HG03060 (cell line): ENCODE measurements around the gene ANO8.
"Not testable (repeated sequence)": the region's sequence is repeated elsewhere in the genome, so short reads cannot be mapped to it uniquely, and the experiment has no call there.

Source experiments
- ATAC-seq: cut with Tn5 transposase; IDR thresholded peaks from one replicate; pipeline ENCODE4 v1.9.1; 2021; ENCODE audit warnings: low read depth, moderate number of reproducible peaks; ENCODE audit not compliant: unreplicated experiment

The ANO8 gene

DNA sequence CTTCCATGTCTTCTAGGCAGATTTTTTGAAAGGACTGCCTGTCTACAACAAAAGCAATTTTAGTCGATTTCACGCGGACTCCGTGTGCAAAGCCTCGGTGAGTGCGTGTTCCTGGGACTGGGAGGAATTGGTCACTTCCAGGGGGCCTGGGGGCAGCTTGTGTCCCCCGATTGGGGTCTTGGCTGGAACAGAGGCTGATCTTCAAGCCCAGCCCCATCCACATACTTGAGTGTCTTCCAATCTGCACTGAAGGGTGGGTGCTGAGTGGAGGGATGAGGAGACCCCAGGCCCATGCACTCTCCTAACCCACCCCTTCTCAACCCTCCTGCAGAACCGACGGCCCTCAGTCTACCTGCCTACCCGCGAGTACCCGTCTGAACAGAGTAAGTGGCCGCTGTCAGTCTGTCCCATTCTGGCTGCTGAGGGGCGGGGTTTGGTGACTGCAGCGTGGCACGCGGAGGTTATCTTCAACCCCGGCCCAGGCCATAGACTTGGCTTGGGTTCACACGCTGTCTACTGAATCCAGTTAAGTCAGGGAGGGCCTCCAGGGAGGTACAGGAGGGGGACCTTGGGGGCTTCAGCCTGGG, 20.6 kb downstream of the ANO8 start:
- ATAC-seq = no peak

DNA sequence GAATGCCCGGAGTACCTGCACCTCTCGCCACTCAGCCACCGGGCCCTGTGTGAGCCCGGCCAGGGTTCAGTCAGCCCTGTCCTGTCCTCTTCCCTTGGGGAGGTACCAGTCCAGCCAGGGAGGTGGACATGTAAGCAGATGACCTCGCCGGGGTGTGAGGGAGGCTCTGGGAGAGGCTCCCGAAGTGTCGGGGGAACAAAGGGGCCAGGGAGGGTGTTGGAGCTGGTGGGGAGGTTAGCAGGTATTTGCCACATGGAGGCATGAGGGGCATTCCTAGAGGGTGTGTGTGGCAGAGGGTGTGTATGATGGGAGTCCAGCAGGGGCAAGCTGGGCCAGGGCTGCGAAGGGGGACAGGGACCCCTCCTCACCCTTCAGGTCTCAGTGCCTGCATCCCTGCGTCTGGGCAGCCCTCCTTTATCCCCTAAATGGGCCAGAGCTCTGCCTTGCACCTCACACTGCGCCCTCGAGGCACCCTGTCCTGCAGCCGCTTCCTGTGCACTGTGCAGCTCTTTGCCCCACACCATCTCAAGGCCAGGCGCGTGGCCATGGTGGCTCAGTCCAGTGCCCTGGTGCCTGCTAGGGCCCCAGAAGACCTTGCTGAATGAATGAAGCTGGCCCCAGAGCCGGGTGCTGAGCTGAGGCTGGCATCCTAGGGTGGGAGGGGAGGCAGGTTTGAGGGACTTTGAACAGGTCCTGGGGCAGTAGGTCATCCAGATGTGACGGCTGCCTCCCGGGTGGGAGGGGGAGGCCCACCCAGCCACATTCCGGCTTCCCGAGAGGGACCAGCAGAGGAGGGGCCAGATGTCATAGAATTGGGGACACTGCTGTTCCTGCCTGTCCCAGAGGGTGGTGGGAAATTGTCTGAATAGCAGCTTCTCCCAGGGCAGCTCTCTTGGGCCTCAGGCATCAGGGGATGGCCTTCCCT, 22.2 kb downstream of the ANO8 start:
- no peak for ATAC-seq

DNA sequence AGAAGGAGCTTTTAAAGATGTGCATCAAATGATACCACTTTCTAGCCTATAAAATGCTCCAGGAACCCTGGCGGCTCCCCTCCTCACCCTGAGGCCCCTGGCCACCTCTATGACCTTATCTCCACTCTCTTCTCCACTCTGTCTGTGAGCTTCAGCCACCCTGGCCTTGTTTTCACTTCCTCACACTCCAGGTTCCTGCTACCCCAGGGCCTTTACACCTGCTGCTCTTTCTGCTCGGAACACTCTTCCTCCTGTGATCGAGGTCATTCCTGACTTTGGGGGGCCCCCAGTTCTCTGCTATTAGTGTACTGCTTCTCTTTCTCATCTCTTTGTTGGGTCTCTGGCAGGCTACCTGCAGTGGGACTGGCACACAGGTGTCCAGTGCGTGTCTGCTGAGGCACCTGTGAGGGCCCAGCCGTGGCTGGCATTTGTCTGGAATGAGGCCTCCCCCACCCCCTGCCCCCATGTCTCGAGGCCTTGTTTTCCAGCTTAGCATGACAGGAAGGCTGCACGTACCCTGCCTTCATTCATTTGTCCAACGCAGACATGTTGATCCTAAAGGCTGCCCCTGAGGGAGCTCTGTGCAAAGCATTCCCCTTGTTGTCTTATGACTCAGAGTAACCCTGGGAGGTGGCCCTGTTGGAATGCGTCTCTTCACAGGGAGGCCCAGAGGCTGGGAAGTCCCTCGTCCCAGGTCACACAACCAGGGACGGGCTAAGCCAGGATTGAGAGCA, 23.0 kb downstream of the ANO8 start:
- ATAC-seq = no peak

DNA sequence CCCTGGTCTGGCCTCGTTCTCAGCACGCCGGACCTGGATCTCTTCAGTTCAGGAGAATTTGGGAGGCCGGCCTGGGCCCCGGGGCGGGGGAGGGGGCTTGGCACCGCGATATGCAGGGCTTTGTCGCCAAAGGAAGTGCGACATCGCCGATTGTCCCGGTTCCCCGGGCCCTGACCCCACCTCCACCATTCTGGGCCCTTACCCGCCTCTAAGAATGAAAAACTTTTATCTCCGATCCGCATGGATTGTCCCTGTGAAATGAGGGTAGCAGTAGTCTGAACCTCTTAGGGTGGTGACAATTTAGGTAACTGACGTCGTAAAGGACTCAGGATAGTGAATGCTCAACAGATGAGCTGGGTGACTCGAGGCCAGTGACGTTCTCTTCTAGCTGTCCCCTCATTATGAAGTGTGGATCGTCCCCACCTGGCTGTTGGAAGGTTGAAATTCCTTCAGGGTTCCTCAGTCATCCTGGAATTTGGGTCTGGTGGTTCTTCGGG, 24.6 kb downstream of the ANO8 start:
- ATAC-seq = no peak

DNA sequence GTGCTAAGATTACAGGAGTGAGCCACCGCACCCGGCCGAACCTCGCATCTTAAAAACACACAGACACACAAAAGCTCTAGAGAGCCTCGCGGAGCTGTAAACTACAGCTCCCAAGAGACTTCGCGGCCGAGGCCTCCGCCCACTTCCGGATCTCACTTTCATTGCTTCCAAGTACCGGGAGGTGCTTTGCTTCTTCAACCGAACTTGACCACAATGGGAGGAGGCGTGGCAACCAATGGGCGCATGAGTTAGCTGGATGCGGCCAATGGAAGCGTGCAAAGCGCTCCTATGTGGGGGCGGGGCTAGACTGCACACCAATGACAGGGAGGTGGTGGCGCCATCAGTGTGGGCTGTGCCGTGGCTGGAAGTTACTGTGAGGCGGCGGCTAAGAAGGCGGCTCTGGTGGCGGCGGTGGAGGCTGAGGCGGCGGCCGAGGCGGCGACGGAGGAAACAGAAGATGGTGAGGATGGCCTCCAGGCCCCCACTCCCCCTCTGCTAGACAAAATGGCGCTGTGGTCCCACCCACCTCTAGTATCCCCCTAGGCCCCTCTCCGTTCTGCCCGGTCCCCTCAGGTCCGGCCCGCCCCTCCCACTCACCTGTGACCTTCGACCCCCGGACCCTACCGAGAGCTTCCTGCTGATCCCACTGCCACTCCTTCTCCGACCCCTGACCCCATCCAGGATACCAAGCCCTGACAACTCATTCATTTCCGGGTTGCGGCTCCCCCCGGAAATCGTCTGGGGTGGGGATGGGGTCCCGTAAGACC, 25.3 kb downstream of the ANO8 start, which contains the start of gene DDA1:
Gene DDA1 (plus strand): TSS at position 366 of the 767 bp plus-strand sequence. CDS start 92 bp downstream, at position 458.
- ATAC-seq = peak; percentile 34

DNA sequence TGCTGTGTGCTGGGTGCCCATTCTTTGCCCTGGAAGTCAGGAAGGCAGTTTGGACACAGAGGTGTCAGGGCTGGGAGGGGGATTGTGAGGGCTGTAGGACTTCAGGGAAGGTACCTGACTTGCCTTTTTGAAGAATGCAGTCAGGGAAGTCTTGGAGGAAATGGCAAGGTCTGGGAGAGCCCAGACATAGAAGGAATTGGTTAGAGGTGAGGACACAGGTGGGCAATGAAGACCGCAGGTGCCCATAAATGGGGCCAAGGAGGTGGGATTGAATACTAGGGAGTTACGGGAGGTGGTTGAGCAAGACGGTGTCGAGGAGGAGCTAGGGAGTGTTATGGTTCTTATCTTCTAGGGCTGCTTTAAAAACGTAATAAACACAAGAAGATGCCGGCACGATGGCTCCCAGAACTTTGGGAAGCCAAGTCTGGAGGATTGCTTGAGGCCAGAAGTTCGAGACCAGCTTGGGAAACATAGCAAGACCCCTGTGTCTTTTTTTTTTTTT, 26.7 kb downstream of the ANO8 start:
- no peak for ATAC-seq

DNA sequence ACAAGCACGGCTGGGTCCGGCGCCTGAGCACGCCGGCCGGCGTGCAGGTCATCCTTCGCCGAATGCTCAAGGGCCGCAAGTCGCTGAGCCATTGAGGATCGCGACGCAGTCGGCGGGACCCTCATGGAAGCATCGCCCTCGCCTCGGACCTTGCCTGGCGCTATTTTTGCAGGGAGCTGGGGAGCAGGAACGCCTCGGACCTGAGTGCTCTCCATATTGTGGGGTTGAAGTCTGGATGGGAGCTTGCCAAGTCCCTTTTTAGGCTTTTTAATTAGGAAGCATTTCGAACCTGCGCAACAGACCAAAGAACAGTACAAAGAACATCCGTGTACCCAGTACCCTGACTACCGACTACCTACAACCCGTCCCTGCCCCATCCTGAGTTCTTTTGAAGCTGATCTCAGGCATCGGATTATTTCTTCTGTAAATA, 28.4 kb downstream of the ANO8 start:
- ATAC-seq = no peak

DNA sequence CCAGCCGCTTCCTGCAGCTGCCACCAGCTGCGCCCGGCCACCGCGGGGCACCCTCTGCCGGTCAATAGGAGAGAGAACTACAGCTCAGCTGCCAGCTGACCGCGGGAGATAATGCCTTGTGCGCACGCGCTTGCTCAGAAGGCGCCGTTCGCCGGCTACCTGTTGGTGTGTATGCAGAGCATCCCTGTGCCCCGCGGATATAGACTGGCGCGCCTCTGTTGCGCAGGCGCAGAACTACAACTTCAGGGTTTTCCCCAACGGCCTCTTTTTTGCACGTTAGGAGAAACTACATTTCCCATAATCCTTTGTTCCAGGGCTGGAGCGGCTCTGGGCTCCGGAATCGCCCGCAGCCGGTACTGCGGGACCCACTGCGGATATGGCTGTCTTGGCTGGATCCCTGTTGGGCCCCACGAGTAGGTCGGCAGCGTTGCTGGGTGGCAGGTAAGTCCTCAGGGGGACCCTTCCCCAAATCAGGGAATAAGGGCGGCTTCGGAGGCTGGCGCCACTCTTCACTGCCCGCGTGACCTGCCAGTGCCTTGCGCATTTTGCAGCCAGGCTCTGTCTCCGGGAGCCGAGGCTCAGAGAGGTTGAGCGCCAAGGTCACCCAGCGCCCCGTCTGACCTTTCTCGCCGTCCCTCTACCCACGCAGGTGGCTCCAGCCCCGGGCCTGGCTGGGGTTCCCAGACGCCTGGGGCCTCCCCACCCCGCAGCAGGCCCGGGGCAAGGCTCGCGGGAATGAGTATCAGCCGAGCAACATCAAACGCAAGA, 29.0 kb downstream of the ANO8 start, which contains the start of gene MRPL34:
Gene MRPL34 (plus strand): TSS at position 356 of the 768 bp plus-strand sequence. CDS start 21 bp downstream, at position 377.
- ATAC-seq = peak; percentile 83

DNA sequence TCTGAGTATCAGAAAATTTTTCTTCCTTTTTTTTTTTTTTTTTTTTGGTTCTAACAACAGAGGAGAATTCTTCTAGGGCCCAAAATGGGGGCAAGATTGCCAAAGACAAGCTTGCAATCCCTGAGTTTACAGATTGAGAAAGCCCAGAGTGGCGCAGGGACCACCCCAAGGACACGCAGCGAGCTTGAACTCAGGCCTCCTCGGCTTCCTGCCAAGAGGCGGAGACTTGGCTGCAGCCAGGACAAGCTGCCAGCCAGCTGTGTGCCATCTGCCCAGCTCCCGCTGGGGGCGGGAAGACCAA, 29.5 kb downstream of the ANO8 start:
- no peak for ATAC-seq

DNA sequence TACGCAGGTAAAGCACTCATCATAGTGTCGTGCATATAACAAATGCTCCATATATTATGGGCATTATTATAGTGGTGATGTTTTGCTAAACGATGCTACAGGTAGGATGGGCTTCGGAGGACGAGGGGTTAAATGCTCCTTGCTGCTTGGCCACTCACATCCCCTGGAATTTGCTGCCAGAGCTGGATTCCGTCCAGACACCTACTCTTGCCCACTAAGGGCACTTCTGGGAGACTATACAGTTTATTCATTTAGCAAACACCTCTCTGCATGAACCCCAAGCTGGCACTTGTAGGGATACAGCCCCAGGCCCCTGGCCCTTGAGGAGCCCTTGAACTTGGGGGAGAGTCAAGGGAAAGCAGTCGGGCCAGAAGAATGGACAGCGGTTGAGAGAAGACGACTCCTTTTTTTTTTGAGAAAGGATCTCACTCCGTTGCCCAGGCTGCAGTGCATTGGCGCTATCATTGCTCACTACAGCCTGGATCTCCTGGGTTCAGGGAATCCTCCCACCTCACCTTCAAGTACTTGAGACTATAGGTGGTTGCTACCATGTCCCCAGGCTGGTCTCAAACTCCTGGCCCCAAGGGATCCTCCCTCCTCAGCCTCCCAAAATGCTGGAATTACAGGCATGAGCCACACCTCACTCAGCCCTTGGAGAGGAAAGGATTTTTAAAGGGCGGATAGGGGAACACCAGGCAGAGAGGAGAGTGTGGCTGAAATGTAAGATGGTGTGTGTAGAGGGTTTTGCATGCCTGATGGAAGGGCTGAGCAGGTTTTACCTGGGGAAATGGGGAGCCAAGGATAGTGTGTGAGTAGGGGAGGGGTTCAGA, 30.1 kb downstream of the ANO8 start:
- ATAC-seq = no peak

DNA sequence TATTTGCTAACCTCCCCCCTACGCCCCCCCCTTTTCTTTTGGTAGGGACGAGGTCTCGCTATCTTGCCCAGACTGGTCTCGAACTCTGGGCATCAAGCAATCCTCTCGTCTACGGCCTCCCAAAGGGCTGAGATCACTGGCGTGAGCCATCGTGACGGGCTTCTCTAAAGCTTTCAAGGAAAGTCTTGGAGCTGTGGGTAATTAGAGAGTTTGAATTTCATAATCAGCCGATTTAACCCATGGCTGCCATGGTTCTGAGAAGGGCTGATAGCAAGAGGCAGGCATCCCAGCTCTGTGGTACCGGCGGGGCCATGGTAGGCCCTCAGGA, 30.8 kb downstream of the ANO8 start:
- ATAC-seq = no peak

DNA sequence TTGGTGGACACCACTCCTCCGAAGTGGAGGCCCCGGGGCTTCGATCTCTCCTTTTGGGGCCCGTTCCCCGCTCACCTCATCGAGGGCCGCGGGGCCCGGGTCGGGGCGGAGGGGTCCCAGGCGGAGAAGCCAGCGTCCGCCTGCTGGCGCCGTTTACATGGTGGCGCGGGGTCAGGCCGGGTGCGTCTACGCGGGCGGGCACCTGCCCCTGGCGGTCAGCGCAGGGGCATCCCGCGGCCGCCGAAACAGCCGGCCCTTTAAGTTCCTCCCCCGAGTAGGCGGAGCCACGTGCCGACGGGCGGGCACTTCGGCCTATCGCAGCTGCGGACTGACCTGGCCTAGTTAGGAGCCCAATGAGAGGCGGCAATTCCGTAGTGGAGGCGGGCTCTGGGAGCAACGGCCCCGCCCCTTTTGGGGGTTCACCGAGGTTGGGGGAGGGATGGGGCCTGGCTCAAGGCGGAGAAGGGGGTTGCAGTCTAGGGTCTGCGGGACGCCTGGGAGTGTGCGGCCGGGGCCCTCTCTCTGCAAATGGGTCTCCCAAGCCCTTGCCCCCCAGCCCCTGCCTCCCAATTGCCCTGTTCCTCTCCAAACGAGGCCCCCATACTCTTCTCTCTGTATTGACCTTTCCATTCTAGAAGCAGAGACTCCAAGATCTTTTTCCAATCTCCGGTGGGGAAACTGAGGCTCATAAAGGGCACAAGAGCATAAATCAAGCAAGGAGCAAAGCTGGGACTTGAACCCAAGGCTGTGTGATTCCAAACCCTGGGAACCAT, 31.3 kb downstream of the ANO8 start, which contains the start of gene ABHD8:
Gene ABHD8 (minus strand): TSS at position 259 of the 773 bp plus-strand sequence. CDS start 1,809 bp downstream, outside the sequence.
- no peak for ATAC-seq

DNA sequence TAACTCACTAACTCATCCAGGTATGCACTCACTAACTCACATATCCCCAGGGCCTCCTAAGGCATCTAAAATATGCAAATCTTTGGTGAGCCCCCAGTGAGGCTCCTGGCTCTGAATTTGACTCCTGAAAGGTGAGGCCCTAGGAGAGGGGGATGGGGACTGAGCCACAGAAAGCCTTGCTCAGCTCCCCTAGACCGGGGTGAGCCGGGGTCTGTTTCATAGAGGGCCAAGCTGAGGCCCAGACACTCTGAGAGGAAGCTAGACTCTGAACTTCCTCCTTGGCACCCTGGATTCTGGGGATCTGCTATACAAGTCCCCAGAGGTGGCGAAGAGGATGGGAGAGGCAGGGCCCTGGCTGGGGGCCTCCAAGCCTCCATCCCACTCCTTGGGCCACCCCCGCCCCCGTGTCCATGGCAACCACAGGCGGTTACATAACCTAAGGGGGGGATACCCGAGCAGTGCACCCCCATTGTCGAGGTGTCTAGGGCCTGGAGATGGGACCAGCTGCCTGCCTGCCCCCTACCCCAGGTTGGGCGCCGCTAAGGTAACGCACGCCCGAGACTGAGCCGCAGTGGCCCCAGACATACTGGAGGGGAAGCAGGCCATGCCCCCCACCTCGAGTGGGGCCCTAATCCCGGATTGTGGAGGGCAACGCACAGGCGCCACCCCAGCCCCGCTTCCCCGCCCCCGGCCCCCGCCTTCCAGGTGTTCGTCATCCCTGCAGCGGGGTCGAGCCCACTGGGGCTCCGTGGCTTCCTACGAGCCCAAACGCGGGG, 32.1 kb downstream of the ANO8 start:
- ATAC-seq = no peak

DNA sequence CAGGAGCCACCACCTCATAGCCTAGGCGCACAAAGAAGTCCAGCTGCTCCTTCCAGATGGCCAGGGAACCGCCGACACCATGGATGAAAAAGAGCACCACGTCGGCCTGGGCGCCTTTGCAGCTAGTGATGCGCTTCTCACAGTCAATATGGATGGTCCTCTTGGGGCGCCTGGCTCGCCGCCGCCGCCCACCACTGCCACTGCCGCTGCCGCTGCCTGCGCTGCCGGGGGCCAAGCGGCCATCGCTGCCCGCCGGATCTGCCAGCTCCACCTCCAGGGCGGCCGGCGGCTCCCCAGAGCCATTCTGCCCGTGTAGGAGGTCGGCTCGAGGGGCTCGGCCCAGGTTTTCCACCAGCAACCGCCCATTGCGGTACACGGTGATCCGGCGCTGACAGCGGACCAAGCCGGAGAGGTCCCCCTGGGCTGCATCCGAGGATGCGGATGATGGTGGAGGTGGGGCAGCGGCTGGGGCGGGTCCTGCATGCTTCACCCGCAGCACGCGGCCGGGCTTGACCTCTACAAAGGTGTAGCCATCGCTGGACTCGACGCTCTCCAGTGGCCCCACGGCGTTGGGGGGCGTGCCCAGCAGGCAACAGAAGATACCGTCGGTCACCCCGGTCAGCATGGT, 33.5 kb downstream of the ANO8 start:
- ATAC-seq = no peak

DNA sequence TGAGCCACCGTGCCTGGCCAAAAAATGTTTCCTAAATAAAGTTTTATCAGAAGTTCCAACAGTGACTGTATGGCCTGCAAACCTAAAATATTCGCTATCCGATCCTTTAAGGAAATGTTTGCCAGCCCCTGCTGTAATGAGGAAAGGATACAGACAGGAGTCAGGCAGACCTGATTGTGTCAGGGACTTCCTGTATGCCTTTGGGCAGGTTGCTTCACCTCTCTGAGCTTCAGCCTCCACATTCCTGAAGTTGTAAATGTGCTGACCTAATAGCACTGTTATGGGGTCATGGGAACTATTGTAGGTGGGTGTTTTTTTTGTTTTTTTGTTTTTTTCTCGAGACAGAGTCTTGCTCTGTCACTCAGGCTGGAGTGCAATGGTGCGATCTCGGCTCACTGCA, 37.7 kb downstream of the ANO8 start:
- no peak for ATAC-seq

DNA sequence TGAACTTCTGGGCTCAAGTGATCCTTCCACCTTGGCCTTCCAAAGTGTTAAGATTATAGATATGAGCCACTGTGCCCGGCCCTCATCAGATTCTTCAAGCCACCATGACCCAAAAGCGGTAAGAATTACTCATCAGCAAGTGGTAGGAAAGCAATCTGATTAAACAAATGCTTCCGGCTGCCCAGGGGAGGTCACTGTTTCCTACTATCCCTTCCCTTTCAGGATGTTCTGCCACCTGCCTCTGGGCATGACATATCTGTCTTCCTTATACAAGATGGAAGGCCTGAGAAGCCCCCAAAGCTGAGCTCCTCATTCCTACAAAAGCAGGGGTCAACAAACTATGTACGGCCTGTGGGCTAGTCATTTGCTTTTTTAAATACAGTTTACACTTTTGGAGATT, 38.4 kb downstream of the ANO8 start:
- ATAC-seq = no peak

DNA sequence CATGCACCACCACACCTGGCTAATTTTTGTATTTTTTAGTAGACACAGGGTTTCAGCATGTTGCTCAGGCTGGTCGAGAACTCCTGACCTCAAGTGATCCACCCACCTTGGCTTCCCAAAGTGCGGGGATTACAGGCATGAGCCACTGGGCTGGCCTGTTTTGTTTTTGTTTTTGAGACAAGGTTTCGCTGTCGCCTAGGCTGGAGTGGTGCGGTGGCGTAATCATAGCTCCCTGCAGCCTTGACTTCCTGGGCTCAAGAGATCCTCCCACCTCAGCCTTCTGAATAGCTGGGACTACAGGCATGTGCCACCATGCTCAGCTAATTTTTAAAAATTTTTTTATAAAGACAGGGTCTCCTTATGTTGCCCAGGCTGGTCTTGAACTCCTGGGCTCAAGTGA, 39.1 kb downstream of the ANO8 start:
- not testable (repeated sequence) for ATAC-seq
